GM12864 (cell line): ENCODE results near the gene ZNF691.

ENCODE experiments used
- DNase-seq: peaks from one replicate; pipeline ENCODE4 v3.0.0-alpha.2; 2011; ENCODE audit warnings: low read depth
- H3K4me3 ChIP-seq: 2 replicates; pipeline ENCODE4 v1.5.1; 2011; ENCODE audit warnings: mild to moderate bottlenecking, low read depth, low read length, control low read depth
- TF ChIP-seq, protein P1 (sequence below): IDR thresholded peaks from 2 replicates; pipeline ENCODE4 v1.5.1; 2011; ENCODE audit warnings: low read depth, mild to moderate bottlenecking, moderate library complexity, low read length, control low read depth, inconsistent platforms; ENCODE audit errors: missing control alignments

Gene ZNF691

DNA sequence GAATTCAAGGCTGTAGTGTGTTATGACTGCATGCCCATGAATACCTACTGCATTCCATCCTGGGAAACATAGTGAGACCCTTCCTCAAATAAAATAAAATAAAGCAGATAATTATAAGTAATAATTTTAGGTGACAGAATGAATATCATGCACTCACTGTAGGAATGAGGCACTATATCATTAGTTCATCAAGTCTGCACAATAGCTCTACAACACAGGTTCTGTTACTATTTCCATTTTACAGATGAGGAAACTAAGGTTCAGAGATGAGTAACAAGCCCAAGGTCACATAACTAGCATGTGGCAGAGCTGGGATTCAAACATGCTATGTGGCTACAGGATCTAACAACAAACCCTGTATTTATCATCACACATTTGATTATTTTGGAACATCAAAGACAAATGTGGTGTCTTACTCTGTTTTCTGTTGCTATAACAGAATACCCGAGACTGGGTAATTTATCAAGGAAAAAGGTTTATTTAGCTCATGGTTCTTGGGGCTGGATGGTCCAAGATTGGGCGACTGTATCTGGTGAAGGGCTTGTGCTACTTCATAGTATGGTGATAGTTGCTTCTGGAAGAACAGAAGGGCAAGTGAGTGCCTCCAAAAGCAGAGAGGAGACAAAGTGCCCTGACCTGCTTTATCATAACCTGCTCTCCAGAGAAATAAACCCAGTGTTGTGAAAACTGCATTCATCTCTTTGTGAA is 4.8 kb upstream of the ZNF691 start:
- TF ChIP-seq, protein P1, sequence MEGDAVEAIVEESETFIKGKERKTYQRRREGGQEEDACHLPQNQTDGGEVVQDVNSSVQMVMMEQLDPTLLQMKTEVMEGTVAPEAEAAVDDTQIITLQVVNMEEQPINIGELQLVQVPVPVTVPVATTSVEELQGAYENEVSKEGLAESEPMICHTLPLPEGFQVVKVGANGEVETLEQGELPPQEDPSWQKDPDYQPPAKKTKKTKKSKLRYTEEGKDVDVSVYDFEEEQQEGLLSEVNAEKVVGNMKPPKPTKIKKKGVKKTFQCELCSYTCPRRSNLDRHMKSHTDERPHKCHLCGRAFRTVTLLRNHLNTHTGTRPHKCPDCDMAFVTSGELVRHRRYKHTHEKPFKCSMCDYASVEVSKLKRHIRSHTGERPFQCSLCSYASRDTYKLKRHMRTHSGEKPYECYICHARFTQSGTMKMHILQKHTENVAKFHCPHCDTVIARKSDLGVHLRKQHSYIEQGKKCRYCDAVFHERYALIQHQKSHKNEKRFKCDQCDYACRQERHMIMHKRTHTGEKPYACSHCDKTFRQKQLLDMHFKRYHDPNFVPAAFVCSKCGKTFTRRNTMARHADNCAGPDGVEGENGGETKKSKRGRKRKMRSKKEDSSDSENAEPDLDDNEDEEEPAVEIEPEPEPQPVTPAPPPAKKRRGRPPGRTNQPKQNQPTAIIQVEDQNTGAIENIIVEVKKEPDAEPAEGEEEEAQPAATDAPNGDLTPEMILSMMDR: no peak
- H3K4me3 ChIP-seq: no peak overlapping the region
- no peak for DNase-seq

DNA sequence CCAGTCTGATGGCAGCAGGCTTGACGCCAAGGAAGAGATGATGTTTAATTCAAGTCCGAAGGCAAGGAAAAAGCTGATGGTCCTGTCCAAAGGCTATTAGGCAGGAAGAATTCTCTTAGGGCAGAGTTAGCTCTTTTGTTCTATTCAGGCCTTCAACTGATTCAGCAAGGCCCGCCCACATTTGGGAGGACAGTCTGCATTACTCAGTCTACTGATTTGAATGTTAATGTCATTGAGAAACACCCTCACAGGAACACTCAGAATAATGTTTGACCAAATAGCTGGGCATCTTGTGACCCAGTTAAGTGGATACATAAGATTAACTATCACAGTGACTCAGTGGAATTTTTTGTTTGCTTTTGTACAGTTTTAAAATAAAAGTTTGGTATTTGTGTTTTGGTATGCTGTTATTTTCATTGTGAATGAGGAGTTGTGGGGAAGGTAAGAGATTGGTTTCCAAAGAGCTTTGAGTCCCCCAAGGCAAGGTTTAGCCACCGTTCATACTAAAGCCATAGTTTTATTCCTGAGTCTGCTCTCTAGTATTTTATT is 1.7 kb upstream of the ZNF691 start:
- no peak for DNase-seq
- no peak overlapping the region for H3K4me3 ChIP-seq
- TF ChIP-seq, protein P1: no peak

DNA sequence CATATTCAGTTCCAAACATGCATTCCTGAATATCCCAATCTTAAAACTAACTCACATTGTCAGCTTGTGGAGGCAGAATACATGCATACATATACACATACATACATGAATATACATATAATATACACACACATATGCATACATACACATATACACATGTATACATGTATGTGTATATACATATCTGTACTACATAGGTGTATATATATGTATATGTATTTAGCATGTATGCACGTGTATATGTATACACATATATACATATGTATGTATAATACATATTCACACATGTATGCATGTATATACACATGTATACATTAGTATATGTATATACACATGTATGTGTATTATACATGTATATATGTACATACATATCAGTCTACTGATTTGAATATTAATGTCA is 1.2 kb upstream of the ZNF691 start:
- no peak overlapping the region; the same call in 1 of the 2 replicates for H3K4me3 ChIP-seq
- TF ChIP-seq, protein P1: no peak
- no peak for DNase-seq

DNA sequence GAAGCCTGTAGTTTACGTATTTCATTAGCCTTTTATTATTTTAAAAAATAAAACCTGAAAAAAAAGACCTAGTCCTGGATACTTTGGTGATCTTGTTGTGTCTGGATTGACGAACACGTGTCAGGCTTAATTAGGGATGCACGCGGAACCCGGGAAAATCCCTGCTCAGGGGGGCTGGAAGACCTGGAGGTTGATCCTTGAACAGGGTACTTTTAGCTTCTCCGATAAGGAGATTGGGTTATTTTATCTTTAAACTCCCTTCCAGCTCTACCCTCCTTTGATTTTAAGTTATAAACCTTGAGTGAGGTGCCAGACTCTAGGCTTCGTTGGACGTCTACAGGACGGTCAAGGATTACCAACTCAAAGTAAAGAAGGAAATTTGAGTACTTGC is 552 bp upstream of the ZNF691 start:
- DNase-seq: no peak
- H3K4me3 ChIP-seq: peak overlapping the region; percentile 73
- TF ChIP-seq, protein P1: no peak

DNA sequence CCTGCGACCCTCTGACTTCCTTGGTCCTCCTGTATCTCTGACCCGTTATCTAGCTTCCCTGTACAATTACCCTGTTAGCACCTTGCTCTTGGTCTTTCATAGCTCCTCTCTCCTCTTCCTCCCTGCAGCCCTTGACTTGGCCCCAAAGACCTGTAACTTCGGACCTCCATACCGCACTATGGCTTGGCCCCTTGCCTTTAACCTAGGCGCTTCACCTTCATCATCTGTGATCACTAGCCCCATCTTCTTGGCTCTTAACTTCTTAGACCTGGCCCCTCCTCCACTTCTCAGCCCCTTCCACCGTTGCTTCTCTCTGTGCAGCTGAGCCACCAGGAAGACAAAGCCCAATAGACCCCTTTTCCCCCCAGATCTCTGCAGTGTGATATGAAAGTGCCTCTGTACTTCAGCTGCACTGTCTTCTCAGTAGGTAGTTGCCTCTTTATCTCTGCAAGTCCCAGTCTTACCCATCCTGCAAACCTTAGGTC is 740 bp downstream of the ZNF691 start:
- peak overlapping the region; percentile 73 for H3K4me3 ChIP-seq
- no peak for DNase-seq
- TF ChIP-seq, protein P1: no peak

DNA sequence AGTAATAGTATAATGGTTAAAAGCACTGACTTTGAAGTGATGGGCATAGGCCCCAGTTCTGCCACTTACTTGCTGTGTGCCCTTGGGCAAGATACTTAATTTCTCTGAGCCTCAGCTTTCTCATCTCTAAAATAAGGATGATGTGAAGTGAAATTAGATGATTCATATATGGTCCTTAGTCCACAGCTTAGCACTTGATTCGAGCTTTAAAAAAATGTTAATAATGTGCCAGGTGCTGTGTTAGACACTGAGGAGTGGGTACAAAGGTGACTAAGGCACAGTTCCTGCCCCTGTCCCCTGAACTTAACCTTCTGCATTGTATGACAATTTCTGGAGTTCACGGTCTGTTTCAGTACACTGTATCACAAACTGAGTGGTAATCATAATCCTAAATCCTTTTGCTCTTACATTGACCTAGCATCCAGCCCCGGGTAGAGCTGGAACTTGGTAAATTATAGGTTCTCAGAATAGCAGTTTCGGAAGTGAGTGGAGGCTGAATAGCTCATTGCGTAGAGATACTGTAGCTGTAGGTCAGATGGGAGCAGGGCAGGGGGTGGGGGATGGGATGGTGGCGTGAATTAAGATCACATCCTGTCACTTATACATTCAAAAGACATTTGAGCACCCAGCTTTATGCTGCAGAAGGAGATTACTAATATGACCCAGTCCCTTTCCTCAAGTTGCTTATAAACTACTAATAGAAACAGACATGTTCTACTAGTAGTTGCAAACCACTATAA is 1.5 kb downstream of the ZNF691 start:
- peak overlapping the region; percentile 73 for H3K4me3 ChIP-seq
- TF ChIP-seq, protein P1: no peak
- no peak for DNase-seq
